ENCODE results near the gene FEM1B.

FEM1B gene

DNA sequence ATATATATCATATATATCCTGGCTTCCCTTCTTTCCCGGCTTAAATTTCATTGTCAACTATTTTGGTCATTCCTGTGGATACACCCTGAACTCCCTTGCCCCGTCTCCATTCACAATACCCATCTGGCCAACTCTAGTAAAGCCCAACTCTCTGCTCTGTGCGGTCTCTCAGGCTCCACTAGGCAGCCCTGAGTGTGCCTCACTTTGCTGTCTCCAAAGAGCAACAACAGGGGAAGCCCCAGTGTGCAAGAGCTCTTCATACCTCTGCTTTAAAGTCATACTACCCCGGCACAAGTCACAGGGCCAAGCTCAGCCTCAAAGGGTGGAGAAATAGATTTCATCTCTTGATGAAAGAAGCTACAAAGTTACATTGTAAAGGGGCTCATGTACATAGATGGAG, 18.9 kb upstream of the FEM1B start:
- in situ Hi-C loops (cut with MboI; ENCODE audit: low sequenced_read_pairs): no loop called here

GRCh38 chr15:68259883-68260282, 17.7 kb upstream of the FEM1B start:
- in situ Hi-C loops (cut with MboI; ENCODE audit: low sequenced_read_pairs): no loop called here

GRCh38 chr15:68261241-68261640, 16.3 kb upstream of the FEM1B start:
- in situ Hi-C loops (cut with MboI; ENCODE audit: low sequenced_read_pairs): no loop called here

- in situ Hi-C loops (cut with MboI; ENCODE audit: low sequenced_read_pairs): no loop called here
Measured at GRCh38 chr15:68261980-68262379, 15.6 kb upstream of the FEM1B start.

DNA sequence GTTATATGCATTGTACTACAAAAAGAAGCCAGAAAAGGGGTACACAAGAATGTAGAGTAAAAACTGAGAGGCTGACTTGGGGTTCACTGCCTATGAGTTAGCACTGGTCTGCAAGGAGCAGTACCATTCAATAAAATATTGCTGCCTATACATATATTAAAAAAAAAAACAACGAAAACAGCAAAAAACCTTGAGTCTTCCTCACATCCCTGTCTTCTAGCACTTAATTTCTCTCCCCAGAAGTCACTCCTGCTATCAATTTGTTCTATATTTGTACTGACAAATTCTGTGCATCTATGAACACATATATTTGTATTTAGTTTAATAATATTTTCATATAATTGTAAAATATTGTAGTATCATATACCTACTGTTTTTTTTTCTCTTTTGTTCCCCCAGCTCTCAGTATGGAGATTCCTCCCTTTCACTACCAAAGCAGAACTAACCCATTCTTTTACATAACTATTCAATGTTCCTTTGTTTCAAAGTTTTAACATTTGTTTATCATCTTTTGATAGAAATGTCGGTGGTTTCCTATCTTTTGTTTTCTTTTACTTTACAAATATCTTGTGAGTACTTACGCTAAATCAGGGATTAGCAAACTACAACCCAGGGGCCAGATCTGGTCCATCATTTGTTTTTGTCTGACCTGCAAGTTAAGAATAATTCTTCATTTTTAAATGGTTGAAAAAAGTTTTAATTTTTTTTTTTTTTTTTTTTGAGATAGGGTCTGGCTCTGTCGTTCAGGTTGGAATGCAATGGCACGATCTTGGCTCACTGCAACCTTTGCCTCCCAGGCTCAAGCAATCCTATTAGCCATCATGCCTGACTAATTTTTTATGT, 14.8 kb upstream of the FEM1B start:
- in situ Hi-C loops (cut with MboI; ENCODE audit: low sequenced_read_pairs): no loop called here

DNA sequence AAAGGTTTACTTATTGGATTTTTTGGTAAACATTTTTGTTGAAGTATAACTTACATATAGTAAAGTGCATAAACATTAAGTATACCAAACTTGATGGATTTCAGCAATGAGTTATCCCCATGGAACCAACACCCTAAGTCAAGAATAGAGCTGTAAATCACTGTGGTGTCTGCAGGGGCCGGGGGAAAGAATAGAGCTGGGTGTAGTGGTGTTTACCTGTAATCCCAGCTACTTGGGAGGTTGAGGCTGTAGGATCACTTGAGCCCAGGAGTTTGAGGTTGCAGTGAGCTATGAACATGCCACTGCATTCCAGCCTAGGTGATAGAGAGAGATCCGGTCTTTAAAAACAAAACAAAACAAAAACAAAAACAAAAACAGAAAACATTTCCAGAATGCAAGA, 13.3 kb upstream of the FEM1B start:
- in situ Hi-C loops (cut with MboI; ENCODE audit: low sequenced_read_pairs): no loop called here

DNA sequence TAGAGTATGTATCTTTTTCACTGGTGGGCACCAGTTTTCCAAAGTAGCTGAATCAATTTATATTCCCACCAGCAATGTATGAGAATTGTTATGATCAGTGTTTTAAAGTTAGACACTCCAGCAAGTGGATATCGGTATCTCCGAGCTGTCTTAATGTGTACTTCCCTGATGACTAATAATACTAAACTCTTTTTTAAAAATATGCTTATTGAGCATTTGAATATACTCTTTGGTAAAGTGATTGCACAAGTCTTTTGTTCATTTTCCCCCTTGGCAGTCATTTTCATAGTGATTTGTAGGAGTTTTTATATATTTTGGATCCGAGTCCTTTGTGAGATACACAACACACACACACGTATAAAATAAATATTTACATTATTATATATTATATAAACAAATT, 12.5 kb upstream of the FEM1B start:
- in situ Hi-C loops (cut with MboI; ENCODE audit: low sequenced_read_pairs): no loop called here

GRCh38 chr15:68265674-68266073, 11.9 kb upstream of the FEM1B start:
- in situ Hi-C loops (cut with MboI; ENCODE audit: low sequenced_read_pairs): no loop called here

DNA sequence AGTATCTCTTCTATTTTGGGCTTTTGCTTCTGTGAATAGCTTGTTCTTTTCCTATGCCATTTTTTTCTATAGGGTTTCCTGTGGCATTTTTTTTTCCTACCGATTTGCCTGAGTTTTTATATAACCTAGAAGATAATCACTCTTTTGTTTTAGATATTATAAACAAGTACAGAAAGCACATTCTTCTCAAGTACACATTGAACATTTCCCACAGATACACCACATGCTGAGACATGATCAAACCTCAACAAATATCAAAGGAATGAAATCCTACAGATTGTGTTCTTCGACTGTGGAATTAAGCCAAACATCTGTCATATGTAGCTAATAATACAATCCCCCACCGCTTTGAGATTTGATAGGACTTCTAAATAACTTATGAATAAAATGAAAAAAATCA, 9.1 kb upstream of the FEM1B start:
- in situ Hi-C loops (cut with MboI; ENCODE audit: low sequenced_read_pairs): no loop called here

- in situ Hi-C loops (cut with MboI; ENCODE audit: low sequenced_read_pairs): no loop called here
Measured at GRCh38 chr15:68271854-68272471, 5.6 kb upstream of the FEM1B start.

- in situ Hi-C loops (cut with MboI; ENCODE audit: low sequenced_read_pairs): no loop called here
Measured at GRCh38 chr15:68272721-68273271, 4.7 kb upstream of the FEM1B start.

DNA sequence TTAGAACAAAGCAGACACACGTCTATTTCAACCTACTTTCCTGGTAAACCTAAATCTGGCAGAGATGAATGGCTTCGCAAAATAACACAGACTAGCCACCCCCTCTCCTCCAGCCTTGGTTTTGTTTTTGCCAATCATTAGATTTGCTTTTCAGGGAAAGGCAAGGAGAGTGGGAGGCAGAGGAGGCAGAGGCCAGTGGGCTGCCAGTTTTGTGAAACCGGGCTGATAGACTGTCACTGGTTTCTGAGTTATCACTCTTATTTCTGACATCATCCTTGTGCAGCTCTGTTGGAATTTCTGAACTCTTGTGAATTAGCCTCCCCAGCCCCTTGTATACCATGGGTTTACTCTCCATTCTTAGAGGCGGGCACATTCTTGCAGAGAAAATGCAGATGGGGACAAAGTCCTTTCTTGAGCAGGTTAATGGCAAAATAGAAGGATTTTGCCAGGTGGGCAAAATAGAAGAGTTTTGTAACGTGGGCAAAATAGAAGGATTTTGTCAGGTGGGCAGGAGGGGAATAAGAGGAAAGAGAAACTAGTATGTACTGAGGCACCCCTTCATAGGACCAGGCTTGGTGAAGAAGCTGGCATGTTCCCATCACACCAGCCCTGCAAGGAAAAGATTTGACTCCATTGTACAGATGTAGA, 3.2 kb upstream of the FEM1B start:
- in situ Hi-C loops (cut with MboI; ENCODE audit: low sequenced_read_pairs): no loop called here

DNA sequence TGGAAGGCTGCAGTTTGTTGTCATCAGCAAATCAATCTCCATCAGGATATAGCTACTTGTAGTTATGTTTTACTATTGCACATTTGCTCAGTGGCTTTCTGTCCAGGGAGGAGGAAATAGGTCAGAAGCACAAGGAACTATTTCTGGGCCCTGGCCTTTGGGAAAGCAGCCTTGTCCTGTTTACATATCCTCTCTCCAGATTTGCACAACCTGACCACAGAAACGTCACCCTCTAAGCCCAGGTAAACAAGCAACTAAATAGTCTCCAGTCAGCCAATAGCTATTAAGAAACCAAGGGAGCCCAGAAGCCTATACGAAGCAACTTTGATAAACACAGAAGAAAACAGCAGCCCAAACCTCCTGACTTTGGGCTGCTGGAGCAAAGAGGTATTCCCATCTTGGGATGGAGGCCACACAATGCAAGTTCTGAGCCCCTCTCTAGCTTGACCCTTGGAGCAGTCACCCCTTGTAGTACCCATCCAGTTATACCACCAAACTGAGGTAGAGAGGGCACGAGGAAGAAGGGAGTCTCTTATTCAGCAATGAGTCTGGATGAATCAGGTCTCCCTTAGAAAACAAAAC, 2.3 kb upstream of the FEM1B start:
- in situ Hi-C loops (cut with MboI; ENCODE audit: low sequenced_read_pairs): no loop called here

GRCh38 chr15:68276668-68277067, 877 bp upstream of the FEM1B start:
- in situ Hi-C loops (cut with MboI; ENCODE audit: low sequenced_read_pairs): no loop called here

DNA sequence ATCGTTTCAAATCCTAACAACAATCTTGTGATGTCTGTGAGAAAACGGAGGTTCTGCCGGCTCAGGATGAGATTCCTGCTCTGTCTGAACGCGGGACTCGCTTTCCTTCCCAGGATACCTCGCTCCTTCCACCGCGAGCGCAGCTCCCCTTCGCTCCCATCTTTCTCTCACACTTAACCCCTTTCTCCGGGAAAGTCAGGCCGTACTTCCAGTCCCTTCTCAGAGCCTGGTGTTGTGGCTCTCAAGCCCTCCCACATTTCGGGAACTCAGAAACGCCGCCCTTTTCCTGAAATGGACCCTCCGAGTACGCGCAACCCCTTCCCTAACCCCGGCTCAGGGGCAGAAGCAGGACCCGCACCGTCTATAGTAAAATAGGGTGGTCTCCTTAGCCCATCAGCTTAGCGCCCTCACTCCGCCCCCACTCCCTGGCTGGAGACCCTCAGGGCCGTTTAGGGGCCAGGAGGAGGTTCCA, 378 bp upstream of the FEM1B start:
- in situ Hi-C loops (cut with MboI; ENCODE audit: low sequenced_read_pairs): no loop called here

- in situ Hi-C loops (cut with MboI; ENCODE audit: low sequenced_read_pairs): no loop called here
Measured at GRCh38 chr15:68278345-68278594, 725 bp downstream of the FEM1B start.

DNA sequence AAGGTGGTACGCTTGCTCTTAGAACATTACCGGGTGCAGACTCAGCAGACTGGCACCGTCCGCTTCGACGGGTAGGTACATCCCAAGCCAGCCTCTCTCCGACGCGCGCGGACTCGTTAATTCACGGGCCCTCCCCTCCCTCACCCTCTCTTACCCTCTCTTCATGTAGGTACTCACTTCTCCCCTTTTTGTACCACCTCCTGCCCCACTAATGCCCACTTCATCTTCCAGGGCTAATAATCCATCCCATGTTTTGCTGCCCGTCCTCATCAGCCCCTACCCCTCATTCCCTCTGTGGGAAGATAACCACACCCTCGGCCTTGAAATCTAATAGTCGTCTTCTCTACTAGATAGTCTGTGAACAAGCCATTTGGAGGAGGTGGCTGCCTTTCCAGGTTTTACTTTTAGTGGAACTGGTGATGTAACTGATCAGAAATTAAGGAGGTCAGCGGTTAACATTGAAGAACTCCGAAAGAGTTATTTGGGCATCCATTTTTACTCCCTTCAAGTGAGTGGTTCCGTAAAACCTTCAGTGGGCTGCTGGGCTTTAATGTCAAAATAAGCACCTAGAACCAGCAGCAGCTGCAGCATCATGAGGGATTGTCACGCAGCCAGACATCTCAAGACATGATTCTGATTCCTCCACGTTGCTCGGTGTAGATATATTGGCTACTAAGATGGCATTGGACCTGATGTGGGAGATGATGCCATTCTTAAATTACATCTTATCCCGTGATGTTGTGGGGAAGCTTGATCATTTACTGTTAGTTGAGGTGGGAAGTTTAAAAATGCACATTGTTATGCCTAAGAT, 1.3 kb downstream of the FEM1B start:
- in situ Hi-C loops (cut with MboI; ENCODE audit: low sequenced_read_pairs): no loop called here

DNA sequence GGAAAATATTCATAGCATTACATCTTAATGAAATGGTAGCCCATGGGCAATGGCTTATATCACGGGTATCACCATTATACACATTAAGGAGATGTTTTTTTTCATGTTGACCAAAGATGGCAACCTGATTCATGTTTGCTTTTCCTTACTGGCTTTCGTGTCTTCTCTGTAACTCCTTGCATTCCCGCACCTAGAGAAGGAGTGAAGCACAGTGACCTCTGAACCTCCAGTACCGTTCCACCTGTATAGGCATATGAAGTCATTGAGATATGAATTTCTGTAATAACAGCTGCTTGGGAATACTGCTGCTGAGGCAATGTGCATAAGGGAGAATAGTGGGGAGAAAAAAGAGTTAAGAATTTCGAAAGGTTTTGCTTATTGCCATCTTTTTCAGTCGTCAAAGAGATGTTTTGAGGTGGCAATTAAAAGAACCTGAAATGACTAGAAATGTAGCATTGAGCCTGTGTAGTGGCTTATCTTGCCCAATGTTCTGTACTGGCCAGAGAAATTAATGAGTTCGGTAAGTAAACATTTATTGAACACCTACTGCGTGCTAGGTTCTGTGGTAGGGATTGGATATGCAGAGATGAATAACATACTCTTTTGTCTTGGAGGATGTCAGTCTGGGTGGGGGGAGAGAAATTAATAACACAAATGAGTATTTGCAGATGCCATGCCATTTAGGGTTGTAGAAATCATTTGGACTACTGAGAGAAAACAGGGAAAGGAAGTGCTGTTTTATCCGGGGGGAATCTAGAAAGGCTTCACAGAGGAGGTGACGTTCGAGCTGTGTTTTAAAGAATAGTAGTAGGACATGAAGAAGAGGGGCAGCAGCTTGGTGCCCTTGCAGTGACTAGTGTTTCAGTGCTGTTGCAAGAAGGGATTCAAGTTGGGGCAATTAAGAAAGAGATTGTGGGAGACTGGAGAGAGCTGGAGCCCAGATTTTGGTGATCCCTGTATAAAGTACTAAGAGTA, 2.5 kb downstream of the FEM1B start:
- in situ Hi-C loops (cut with MboI; ENCODE audit: low sequenced_read_pairs): no loop called here

DNA sequence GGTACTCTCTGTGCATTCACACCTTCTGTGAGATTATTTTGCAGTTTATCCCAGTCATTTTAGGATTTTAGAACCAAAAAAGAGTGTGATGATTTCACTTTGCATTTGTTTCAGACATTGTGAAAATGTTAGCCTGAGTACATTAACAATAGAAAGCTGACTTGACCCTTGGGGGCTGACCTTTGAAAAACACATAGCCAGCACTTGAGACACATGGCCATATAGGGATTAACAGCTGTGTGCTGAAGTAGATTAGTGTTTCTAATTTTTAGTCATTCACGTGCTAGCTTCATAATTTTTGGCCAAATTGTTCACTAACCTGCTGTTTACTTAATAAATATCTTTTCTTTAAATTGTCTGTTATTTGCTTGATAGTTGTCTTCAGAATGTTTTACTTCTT, 3.5 kb downstream of the FEM1B start:
- in situ Hi-C loops (cut with MboI; ENCODE audit: low sequenced_read_pairs): no loop called here

DNA sequence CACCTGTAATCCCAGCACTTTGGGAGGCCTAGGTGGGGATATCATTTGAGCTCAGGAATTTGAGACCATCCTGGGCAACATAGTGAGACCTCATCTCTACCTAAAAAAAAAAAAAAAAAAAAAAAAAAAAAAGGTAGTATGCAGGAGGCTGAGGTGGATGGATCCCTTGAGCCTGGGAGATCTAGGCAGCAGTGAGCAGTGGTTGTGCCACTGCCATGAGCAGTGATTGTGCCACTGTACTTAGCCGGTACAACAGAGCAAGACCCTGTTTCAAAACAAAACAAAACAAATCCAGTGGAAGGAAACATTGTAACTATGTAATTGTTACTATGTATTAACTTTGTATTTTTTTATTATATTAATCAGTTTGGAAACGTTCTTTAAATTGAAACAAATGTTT, 5.9 kb downstream of the FEM1B start:
- in situ Hi-C loops (cut with MboI; ENCODE audit: low sequenced_read_pairs): no loop called here

Measured in hTERT RPE-1 (cell line).